GM23338 (cell line): ENCODE data around the gene AQP11.

Source experiments
- EZH2 ChIP-seq: fragments of 200-600 bp; sonication (generic); IDR thresholded peaks from one replicate; pipeline ENCODE4 v1.8.0; 2017; ENCODE audit warnings: antibody characterized with exemption, mild to moderate bottlenecking, low read depth; ENCODE audit not compliant: unreplicated experiment
- EZH2phosphoT487 ChIP-seq: fragments of 200-600 bp; sonication (generic); IDR thresholded peaks from one replicate; pipeline ENCODE4 v1.8.1; 2018; ENCODE audit warnings: antibody characterized with exemption; ENCODE audit not compliant: unreplicated experiment
- POLR2AphosphoS5 ChIP-seq: IDR thresholded peaks from 2 replicates; pipeline ENCODE4 v1.6.1; 2016; ENCODE audit warnings: antibody characterized with exemption, low read depth
- TF ChIP-seq, protein P1 (sequence below), 2 experiments: fragments of 200-600 bp in 1 of 2; sonication (generic) in 1 of 2; conservative IDR thresholded peaks; 2 replicates each; pipeline versions ENCODE4 v1.5.1 to v1.6.1; 2016 to 2017; ENCODE audit warnings: antibody characterized with exemption in 2 of 2, low read depth in 2 of 2, mild to moderate bottlenecking in 2 of 2, moderate library complexity in 1 of 2
- TF ChIP-seq, protein P2 (sequence below): IDR thresholded peaks from one replicate; pipeline ENCODE4 v1.6.1; 2018; ENCODE audit warnings: antibody characterized with exemption; ENCODE audit not compliant: unreplicated experiment

DNA sequence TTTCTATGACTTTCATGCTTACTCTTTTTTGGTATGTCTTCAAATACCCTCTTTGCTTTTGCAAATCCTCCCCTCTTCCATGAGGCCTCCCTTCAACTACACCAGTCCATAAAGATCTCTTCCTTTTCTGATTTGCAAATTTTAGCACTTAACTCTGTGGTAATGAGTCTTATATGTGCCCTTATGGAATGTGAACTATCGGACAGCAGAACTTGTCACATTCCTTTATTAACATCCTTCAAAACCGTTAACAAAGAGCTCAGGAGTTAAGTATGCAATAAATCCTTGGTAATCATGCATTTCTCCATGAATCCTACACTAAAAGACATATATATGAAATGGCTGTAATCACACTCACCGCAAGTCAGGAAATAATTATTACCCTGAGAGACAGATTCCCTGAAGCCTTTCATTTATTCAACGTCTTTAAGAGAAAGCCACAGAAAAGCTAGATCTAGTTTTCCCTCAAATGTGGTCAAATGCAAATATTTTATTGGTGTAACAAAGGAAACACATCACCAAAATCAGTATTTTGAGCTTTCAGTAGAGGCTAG lies 40.5 kb downstream of the AQP11 start:
- no peak for TF ChIP-seq EZH2
- TF ChIP-seq, protein P1, sequence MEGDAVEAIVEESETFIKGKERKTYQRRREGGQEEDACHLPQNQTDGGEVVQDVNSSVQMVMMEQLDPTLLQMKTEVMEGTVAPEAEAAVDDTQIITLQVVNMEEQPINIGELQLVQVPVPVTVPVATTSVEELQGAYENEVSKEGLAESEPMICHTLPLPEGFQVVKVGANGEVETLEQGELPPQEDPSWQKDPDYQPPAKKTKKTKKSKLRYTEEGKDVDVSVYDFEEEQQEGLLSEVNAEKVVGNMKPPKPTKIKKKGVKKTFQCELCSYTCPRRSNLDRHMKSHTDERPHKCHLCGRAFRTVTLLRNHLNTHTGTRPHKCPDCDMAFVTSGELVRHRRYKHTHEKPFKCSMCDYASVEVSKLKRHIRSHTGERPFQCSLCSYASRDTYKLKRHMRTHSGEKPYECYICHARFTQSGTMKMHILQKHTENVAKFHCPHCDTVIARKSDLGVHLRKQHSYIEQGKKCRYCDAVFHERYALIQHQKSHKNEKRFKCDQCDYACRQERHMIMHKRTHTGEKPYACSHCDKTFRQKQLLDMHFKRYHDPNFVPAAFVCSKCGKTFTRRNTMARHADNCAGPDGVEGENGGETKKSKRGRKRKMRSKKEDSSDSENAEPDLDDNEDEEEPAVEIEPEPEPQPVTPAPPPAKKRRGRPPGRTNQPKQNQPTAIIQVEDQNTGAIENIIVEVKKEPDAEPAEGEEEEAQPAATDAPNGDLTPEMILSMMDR (conservative IDR thresholded peaks at IDR 0.05; ENCODE audit: low read depth in 2 of 2): no peak
- no peak for TF ChIP-seq EZH2phosphoT487
- TF ChIP-seq, protein P2, sequence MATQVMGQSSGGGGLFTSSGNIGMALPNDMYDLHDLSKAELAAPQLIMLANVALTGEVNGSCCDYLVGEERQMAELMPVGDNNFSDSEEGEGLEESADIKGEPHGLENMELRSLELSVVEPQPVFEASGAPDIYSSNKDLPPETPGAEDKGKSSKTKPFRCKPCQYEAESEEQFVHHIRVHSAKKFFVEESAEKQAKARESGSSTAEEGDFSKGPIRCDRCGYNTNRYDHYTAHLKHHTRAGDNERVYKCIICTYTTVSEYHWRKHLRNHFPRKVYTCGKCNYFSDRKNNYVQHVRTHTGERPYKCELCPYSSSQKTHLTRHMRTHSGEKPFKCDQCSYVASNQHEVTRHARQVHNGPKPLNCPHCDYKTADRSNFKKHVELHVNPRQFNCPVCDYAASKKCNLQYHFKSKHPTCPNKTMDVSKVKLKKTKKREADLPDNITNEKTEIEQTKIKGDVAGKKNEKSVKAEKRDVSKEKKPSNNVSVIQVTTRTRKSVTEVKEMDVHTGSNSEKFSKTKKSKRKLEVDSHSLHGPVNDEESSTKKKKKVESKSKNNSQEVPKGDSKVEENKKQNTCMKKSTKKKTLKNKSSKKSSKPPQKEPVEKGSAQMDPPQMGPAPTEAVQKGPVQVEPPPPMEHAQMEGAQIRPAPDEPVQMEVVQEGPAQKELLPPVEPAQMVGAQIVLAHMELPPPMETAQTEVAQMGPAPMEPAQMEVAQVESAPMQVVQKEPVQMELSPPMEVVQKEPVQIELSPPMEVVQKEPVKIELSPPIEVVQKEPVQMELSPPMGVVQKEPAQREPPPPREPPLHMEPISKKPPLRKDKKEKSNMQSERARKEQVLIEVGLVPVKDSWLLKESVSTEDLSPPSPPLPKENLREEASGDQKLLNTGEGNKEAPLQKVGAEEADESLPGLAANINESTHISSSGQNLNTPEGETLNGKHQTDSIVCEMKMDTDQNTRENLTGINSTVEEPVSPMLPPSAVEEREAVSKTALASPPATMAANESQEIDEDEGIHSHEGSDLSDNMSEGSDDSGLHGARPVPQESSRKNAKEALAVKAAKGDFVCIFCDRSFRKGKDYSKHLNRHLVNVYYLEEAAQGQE: no peak
- TF ChIP-seq POLR2AphosphoS5: no peak
